Activated CD8-positive, alpha-beta memory T cell treated with anti-CD3 and anti-CD28 coated beads, Interleukin-2, amount 50 U/mL, for 24 hours (primary cell): Measurements from ENCODE around the gene ARHGEF1.

Experiments
- DNase-seq: peaks from one replicate; pipeline ENCODE4 v3.0.0-alpha.2; 2020; ENCODE audit errors: extremely low read depth

Gene ARHGEF1

DNA sequence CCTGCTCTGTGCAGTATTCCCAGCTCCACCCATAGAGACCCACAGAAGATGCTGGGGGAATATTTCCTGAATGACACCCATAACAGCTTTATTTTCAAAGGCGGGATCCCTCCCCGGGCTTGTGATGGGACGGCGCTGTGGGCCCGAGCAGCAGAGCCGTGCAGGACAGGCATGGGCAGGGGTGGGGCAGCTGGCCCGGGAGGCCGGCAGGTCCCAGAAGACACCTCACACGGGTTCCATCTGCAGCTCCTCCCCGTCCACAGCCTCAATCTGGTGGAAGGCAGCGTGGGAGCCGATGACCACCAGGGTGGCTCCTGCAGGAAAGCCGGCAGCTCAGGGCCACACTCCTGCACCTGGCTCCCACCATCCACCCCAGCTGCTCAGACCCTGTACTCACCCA is 73.6 kb downstream of the ARHGEF1 start:
- no peak for DNase-seq
